Tibial nerve (tissue), 4 donors: Measurements from ENCODE around the gene GRIN2C.

Experiments
- EP300 ChIP-seq, 2 donors: sonication (generic); formaldehyde crosslinking; IDR thresholded peaks; one replicate each; pipeline ENCODE4 v1.6.1; 2017; ENCODE audit warnings: antibody characterized with exemption in 2 of 2, mild to moderate bottlenecking in 1 of 2
- POLR2A ChIP-seq, 2 donors: fragments of 450-650 bp; IDR thresholded peaks; one replicate each; pipeline ENCODE4 v1.6.1; 2017; ENCODE audit warnings: antibody characterized with exemption in 2 of 2, mild to moderate bottlenecking in 2 of 2, moderate library complexity in 2 of 2
- TF ChIP-seq, protein P1 (sequence below), 5 experiments: fragments of 200-600 bp in 3 of 5; fragments of 450-650 bp in 2 of 5; sonication (generic) in 3 of 5; IDR thresholded peaks; one replicate each; pipeline ENCODE4 v1.5.1; 2016 to 2019; ENCODE audit warnings: antibody characterized with exemption in 5 of 5, mild to moderate bottlenecking in 3 of 5, moderate library complexity in 2 of 5

DNA sequence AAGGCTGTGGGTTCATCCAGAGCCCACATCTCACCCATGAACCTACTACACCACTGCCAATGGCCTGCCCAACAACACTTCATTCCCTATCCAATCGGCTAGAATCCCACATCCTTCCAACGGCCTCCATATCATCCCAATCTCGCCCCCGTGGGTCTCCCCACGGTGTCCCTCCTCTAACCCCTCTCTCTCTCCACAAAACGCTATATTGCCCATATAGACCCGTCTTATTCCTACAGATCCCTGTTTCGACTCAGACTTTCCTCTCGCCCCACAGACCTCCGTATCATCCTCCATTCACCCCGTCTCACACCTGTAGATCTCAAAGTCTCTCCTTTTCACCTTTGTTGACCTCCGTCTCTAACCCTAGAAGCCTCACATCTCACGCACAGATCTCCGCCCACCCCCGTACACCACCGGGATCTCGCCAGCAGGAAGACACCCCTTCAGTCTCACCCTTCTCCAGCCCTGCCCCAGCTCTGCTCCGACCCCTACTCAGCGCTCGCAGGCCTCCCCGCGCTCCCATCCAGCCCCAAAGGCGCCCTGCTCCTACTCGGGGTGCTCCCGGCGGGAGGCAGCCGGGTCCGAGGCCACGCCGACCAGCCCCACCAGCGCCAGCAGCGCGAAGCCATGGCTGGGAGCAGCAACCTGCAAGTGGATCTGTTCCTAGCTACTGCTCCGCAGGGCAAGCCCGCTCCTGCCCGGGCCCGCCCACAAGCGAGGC lies 12.8 kb upstream of the GRIN2C start, which contains the start of gene FDXR:
- TF ChIP-seq, protein P1, sequence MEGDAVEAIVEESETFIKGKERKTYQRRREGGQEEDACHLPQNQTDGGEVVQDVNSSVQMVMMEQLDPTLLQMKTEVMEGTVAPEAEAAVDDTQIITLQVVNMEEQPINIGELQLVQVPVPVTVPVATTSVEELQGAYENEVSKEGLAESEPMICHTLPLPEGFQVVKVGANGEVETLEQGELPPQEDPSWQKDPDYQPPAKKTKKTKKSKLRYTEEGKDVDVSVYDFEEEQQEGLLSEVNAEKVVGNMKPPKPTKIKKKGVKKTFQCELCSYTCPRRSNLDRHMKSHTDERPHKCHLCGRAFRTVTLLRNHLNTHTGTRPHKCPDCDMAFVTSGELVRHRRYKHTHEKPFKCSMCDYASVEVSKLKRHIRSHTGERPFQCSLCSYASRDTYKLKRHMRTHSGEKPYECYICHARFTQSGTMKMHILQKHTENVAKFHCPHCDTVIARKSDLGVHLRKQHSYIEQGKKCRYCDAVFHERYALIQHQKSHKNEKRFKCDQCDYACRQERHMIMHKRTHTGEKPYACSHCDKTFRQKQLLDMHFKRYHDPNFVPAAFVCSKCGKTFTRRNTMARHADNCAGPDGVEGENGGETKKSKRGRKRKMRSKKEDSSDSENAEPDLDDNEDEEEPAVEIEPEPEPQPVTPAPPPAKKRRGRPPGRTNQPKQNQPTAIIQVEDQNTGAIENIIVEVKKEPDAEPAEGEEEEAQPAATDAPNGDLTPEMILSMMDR (IDR thresholded peaks at IDR 0.05): no peak
- no peak for TF ChIP-seq EP300 (IDR thresholded peaks at IDR 0.05)
- peak in 1 of 2 donors; percentile 12 for TF ChIP-seq POLR2A (IDR thresholded peaks at IDR 0.05)
